ENCODE data around the gene PDXK. TPM values are rescaled to one million over a fixed set of nuclear protein-coding genes. Genes with fewer than 3 reads are reported as not detected.

PDXK gene
- total RNA-seq, 1 experiment from 2014 or later = 210 TPM

DNA sequence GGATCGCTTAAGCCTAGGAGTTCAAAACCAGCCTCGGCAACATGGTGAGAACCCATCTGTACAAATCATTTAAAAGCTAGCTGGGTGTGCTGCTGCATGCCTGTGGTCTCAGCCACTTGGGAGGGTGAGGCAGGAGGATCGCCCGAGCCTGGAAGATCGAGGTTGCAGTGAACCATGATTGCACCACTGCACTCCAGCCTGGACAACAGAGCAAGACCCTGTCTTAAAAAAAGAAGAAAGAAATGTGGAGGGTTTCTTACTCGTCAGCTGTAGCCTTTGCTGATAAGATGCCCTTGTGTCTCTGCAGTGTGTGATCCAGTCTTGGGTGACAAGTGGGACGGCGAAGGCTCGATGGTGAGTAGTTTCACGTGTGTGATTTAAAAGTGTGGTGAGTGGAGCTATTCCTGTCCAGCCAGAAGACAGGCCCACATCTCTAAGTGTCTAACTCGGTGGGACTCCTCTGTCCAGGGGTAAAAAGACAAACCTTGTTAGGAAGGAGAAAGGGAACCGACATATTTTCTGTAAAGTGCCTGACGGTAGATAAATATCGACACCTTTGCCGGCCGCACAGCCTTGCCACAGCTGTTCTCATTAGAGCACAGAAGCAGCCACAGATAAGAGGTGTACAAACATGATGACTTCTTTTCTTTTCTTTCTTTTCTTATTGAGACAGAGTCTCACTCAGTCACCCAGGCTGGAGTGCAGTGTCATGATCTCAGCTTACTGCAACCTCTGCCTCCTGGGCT, 27.0 kb downstream of the PDXK start:
- Mint-ChIP-seq H3K36me3 (ENCODE audit: insufficient read depth, unreplicated experiment) (peaks cover 79% of the 10 kb centered on the region), H3K9me3 (ENCODE audit: unreplicated experiment) (no peaks in the 10 kb centered on the region), H3K4me3 (ENCODE audit: unreplicated experiment) (no peak overlapping the region), H3K27ac (ENCODE audit: low read depth, unreplicated experiment) (no peak overlapping the region), H3K4me1 (ENCODE audit: insufficient read depth, unreplicated experiment) (no peaks in the 10 kb centered on the region), H3K27me3 (ENCODE audit: insufficient read depth, unreplicated experiment) (no peaks in the 10 kb centered on the region)
- POLR2A ChIA-PET = interaction anchor here (0.6 to 1.5 kb wide), 6 partner anchors 13 to 54 kb away, joined by 3 to 6 read pairs (median 4); partner anchors contain the start of gene RRP1
- no TSS peak for BruUV-seq (replicated peaks)
- intact Hi-C loops (cut with micrococcal nuclease) = no loop called here
- CTCF ChIA-PET = no interaction called here
- TF ChIP-seq, protein P1, sequence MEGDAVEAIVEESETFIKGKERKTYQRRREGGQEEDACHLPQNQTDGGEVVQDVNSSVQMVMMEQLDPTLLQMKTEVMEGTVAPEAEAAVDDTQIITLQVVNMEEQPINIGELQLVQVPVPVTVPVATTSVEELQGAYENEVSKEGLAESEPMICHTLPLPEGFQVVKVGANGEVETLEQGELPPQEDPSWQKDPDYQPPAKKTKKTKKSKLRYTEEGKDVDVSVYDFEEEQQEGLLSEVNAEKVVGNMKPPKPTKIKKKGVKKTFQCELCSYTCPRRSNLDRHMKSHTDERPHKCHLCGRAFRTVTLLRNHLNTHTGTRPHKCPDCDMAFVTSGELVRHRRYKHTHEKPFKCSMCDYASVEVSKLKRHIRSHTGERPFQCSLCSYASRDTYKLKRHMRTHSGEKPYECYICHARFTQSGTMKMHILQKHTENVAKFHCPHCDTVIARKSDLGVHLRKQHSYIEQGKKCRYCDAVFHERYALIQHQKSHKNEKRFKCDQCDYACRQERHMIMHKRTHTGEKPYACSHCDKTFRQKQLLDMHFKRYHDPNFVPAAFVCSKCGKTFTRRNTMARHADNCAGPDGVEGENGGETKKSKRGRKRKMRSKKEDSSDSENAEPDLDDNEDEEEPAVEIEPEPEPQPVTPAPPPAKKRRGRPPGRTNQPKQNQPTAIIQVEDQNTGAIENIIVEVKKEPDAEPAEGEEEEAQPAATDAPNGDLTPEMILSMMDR (IDR thresholded peaks at IDR 0.05; ENCODE audit: unreplicated experiment) = no peak
- no peak for DNase-seq (ENCODE audit: unreplicated experiment)

DNA sequence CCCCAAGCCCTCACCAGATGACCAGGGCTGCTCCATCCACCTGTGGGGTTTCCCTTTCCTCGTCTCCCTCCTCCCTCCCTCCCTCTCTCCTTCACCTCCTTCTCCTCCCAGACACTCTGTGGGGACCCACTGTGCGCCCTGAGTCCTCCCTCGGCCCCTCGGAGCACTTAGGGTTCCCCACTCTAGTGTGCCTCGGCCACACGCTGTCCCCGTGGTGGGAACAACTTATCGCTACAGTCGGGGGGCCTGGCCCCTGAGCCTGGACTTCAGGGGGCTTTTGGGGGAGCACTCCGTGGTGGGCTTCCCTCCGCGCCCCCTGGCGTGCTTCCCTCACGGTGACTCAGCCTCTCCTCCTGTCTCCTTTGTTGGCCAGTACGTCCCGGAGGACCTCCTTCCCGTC, 29.7 kb downstream of the PDXK start:
- DNase-seq (ENCODE audit: unreplicated experiment) = no peak
- intact Hi-C loops (cut with micrococcal nuclease) = no loop called here
- no peaks in the 10 kb centered on the region for H3K4me1 Mint-ChIP-seq (ENCODE audit: insufficient read depth, unreplicated experiment)
- H3K9me3 Mint-ChIP-seq (ENCODE audit: unreplicated experiment) = no peaks in the 10 kb centered on the region
- BruUV-seq (replicated peaks) = no TSS peak
- no peak overlapping the region for H3K27ac Mint-ChIP-seq (ENCODE audit: low read depth, unreplicated experiment)
- TF ChIP-seq, protein P1 (IDR thresholded peaks at IDR 0.05; ENCODE audit: unreplicated experiment) = no peak
- H3K27me3 Mint-ChIP-seq (ENCODE audit: insufficient read depth, unreplicated experiment) = no peaks in the 10 kb centered on the region
- H3K4me3 Mint-ChIP-seq (ENCODE audit: unreplicated experiment) = no peak overlapping the region
- peaks cover 90% of the 10 kb centered on the region for H3K36me3 Mint-ChIP-seq (ENCODE audit: insufficient read depth, unreplicated experiment)
- CTCF ChIA-PET = no interaction called here
- POLR2A ChIA-PET = interaction anchor here (1.4 to 1.5 kb wide), 2 partner anchors 10 to 20 kb away, joined by 5 to 6 read pairs; no protein-coding TSS in a partner anchor

DNA sequence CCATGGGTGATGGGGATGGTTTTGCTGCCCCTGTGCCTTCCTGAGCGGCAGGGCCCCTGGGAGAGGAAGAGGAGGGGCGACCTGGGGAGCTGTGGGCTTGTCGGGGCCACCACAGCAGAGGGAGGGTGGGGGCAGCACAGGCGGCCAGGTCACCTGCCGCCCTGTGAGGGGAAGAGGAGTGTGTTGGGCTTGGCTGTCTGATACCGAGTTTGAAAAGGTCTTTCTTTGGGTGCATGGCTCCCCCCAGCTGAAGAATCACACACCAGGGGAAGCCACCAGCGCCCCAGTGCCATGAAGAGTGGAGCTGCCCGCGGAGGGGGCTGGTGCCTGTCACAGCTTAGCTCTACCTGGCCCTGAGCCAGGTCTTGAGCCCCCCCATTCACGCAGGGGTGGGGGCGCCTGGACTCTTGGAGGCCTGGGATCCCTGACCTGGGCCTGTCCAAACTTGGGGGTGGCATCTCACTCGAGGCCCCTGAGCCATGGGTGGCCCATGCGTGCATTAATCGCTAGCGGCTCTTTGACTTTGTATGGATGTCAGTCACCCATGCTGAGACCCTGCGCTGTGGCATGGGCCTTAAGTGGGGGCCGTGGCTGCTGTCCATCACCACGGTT, 30.8 kb downstream of the PDXK start:
- TF ChIP-seq, protein P1 (IDR thresholded peaks at IDR 0.05; ENCODE audit: unreplicated experiment) = no peak
- no peak for DNase-seq (ENCODE audit: unreplicated experiment)
- ChIA-PET POLR2A (interaction anchor here (1.5 kb wide), 1 partner anchor 9 kb away, joined by 6 read pairs; no protein-coding TSS in a partner anchor), CTCF (interaction anchor here (0.7 kb wide), 1 partner anchor 232 kb away, joined by 4 read pairs; no protein-coding TSS in a partner anchor)
- no TSS peak for BruUV-seq (replicated peaks)
- H3K27me3 Mint-ChIP-seq (ENCODE audit: insufficient read depth, unreplicated experiment) = no peaks in the 10 kb centered on the region
- H3K9me3 Mint-ChIP-seq (ENCODE audit: unreplicated experiment) = no peaks in the 10 kb centered on the region
- H3K36me3 Mint-ChIP-seq (ENCODE audit: insufficient read depth, unreplicated experiment) = peaks cover 92% of the 10 kb centered on the region
- no peaks in the 10 kb centered on the region for H3K4me1 Mint-ChIP-seq (ENCODE audit: insufficient read depth, unreplicated experiment)
- intact Hi-C loops (cut with micrococcal nuclease) = no loop called here
- no peak overlapping the region for H3K4me3 Mint-ChIP-seq (ENCODE audit: unreplicated experiment)
- no peak overlapping the region for H3K27ac Mint-ChIP-seq (ENCODE audit: low read depth, unreplicated experiment)

DNA sequence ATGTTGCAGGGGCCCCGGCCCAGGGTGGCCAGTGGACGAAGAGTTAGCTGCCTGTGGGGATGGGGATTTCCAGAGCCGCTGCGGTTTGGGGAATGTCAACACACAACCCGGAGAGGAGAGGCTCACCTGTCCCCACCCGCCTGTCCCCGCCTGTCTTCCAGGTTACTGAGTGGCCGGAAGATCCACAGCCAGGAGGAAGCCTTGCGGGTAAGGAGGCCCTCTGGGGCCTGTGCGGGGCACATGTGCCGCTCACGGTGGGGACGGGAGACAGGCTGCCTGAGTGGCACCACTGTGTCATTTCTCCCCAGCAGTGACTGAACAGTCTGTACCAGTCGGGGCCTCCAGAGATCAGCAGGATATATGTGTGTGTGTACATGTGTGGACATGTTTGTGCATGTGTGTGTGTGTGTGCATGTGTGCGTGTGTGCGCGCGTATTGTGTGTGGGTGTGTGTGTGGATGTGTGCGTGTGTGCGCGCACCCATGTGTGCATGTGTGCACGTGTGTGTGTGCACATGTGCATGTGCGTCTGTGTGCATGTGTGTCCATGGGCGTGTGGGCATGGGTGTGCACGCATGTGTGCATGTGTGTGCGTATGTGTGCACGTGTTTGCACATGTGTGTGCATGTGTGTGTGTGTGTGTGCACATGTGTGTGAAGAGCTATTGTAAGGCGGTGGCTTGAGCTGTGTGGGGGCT, 31.6 kb downstream of the PDXK start:
- Mint-ChIP-seq H3K36me3 (ENCODE audit: insufficient read depth, unreplicated experiment) (peaks cover 91% of the 10 kb centered on the region), H3K4me3 (ENCODE audit: unreplicated experiment) (no peak overlapping the region), H3K27ac (ENCODE audit: low read depth, unreplicated experiment) (no peak overlapping the region), H3K27me3 (ENCODE audit: insufficient read depth, unreplicated experiment) (no peaks in the 10 kb centered on the region), H3K4me1 (ENCODE audit: insufficient read depth, unreplicated experiment) (no peaks in the 10 kb centered on the region), H3K9me3 (ENCODE audit: unreplicated experiment) (no peaks in the 10 kb centered on the region)
- CTCF ChIA-PET = no interaction called here
- no peak for DNase-seq (ENCODE audit: unreplicated experiment)
- BruUV-seq (replicated peaks) = no TSS peak
- intact Hi-C loops (cut with micrococcal nuclease) = no loop called here
- TF ChIP-seq, protein P1 (IDR thresholded peaks at IDR 0.05; ENCODE audit: unreplicated experiment) = no peak
- POLR2A ChIA-PET = interaction anchor here (1.5 kb wide), 1 partner anchor 9 kb away, joined by 6 read pairs; no protein-coding TSS in a partner anchor
